GM12864 (cell line): ENCODE results near the gene OSBPL1A.

Experiments used
- DNase-seq: peaks from one replicate; pipeline ENCODE4 v3.0.0-alpha.2; 2011; ENCODE audit warnings: low read depth
- H3K4me3 ChIP-seq: 2 replicates; pipeline ENCODE4 v1.5.1; 2011; ENCODE audit warnings: mild to moderate bottlenecking, low read depth, low read length, control low read depth
- TF ChIP-seq, protein P1 (sequence below): IDR thresholded peaks from 2 replicates; pipeline ENCODE4 v1.5.1; 2011; ENCODE audit warnings: low read depth, mild to moderate bottlenecking, moderate library complexity, low read length, control low read depth, inconsistent platforms; ENCODE audit errors: missing control alignments

OSBPL1A gene

DNA sequence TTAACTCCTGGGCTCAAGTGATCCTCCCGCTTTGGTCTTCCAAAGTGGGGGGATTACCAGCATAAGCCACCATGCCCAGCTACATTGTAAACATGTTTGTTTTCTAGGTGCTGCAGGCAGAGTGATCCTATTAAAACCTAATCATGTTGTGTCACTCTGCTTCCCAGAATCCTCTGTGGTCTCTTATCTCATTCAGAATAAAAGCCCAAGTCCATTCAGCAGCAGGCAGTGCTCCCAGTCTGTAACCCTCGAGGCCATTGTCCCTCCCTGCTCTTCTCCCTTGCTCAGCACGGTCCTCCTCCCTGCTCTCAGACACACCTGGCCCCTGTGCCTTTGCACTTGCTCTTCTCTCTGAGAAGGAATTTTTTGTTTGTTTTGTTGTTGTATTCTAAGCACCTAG is 269.9 kb downstream of the OSBPL1A start:
- TF ChIP-seq, protein P1, sequence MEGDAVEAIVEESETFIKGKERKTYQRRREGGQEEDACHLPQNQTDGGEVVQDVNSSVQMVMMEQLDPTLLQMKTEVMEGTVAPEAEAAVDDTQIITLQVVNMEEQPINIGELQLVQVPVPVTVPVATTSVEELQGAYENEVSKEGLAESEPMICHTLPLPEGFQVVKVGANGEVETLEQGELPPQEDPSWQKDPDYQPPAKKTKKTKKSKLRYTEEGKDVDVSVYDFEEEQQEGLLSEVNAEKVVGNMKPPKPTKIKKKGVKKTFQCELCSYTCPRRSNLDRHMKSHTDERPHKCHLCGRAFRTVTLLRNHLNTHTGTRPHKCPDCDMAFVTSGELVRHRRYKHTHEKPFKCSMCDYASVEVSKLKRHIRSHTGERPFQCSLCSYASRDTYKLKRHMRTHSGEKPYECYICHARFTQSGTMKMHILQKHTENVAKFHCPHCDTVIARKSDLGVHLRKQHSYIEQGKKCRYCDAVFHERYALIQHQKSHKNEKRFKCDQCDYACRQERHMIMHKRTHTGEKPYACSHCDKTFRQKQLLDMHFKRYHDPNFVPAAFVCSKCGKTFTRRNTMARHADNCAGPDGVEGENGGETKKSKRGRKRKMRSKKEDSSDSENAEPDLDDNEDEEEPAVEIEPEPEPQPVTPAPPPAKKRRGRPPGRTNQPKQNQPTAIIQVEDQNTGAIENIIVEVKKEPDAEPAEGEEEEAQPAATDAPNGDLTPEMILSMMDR = no peak
- no peak overlapping the region for H3K4me3 ChIP-seq
- DNase-seq = no peak

DNA sequence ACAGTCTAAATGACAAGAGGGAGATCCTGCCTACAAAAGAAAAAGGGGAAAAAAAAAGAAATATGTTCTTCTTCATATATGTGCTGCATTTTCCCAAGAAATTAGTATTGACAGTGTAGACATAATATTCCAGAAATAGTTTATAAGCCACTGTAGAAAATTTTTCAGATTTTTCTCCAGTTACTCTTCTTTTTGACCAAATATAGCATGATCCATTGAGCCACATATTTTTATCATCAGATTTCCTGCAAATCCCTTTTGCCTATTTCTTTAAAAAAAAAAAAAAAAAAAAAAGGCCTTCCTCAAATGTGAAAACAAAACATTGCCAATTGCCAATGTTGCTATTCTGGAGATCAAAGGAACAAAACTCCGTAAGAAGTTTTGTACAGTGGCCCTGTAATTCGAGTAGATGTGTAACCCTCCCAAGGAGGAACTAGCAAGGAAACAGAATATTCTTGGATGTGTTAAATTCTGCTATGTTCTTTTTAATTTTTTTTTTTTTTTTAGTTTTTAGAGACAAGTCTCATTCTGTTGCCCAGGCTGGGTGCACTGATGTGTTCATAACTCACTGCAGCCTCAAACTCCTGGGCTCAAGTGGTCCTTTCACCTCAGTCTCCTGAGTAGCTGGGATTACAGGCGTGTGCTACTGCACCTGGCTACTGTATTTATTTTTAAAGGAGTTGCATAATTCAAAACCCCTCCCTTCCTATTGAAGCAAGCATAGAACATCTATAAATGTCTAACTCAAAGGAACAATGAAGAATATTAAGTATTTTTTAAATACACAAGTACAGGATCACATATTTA is 271.3 kb downstream of the OSBPL1A start:
- no peak for DNase-seq
- no peak overlapping the region for H3K4me3 ChIP-seq
- TF ChIP-seq, protein P1 = no peak

DNA sequence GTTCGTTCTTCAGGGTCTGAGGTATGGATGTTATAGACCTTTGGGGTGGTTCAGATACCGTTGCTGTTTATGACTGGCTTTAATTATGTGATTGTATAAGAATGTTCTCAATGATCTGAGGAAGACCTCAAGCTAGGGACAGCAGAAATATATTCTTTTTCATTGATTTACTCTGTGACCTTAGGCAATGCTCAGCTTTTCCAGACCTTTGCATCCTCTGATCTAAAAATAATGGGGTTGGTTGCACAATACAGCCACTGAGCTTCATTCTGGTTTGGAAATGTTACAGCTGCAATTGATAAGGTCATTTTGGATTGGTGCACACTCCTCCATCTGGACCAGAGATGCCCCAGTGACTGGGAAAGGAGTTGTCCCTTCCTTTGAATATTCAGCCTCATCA is 276.0 kb downstream of the OSBPL1A start:
- DNase-seq = no peak
- TF ChIP-seq, protein P1 = no peak
- H3K4me3 ChIP-seq = no peak overlapping the region

DNA sequence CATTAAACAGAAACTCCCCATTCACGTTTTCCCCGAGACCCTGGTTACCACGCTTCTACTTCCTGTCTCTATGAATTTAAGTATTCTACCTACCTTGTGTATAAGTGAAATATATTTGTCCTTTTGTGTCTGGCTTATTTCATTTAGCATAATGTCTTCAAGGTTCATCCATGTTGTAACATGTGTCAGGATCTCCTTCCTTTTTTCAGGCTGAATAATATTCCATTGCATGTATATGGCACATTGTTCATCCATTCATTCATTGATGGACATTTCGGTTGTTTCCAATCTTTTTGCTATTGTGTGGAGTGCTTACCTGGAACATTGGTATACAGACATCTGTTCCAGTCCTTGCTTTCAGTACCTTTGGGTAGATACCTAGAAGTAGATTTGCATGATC is 276.9 kb downstream of the OSBPL1A start:
- TF ChIP-seq, protein P1 = no peak
- H3K4me3 ChIP-seq = no peak overlapping the region
- DNase-seq = no peak

DNA sequence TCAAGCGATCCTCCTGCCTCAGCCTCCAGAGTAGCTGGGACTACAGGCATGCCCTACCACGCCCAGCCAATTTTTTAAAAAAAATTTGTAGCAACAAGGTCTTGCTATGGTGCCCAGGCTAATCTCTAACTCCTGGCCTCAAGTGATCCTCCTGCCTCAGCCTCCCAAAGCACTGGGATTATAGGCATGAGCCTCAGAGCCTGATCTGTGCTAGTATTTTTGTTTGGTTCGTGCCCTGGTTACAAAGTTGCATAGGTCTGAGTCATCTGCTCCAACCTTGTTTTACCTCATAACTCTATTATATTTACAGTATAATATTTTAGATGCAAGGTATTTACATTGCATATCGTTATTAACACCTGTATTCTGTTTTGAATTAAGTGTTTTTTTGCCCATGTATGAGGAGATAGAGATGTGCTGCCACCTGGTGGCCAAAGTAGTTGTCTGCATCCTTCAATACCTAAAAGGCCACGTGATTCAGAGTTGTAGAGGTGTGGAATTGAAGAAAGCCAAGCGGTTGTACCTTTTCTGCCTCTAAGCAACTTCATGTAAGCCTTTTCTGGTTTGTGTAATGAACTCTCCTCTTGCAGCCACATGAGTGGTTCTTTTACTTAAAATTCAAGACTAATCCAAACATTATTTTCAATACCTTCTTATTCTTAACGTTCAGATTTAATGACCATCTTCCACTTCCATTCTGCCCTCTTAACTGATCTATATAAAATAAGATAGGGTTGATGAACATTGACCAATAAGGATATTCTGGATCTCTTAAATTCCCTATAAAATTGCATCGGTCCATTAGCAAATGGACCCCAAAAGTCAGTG is 278.7 kb downstream of the OSBPL1A start:
- TF ChIP-seq, protein P1 = peak; percentile 72

DNA sequence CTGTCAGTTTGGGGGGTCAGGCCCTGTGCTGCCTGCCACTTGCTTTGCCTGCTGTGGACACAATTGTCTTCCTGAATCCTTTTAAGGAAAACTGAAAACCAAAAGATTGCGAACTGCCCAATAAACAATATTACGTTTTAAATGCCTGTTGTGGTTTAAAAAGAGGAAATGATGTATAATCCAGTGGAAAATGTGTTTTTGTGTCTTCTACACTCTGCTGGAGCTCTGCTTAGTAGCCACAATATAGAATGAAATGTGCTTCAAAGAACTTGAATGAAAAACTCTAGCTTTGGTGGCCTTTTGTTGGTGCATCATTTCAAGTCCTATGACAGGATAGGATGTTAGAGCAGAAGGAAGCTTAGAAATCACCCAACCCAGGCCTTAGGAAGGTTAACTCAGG is 282.0 kb downstream of the OSBPL1A start:
- H3K4me3 ChIP-seq = no peak overlapping the region
- TF ChIP-seq, protein P1 = no peak
- DNase-seq = no peak

More for the DNA sequence above, 278.7 kb downstream of the OSBPL1A start:
- H3K4me3 ChIP-seq = no peak overlapping the region
- peak; percentile 57 for DNase-seq
